KG1 (cell line): Measurements from ENCODE around the gene TNFRSF12A.

Source experiments
- DNase-seq: peaks from one replicate; lab custom pipeline; 2025; lab: John Stamatoyannopoulos, UW

TNFRSF12A gene

GRCh38 chr16:2986623-2987188 is 33.5 kb upstream of the TNFRSF12A start:
- no peak for DNase-seq

- no peak for DNase-seq
Observed at GRCh38 chr16:2987286-2987685, 32.9 kb upstream of the TNFRSF12A start.

DNA sequence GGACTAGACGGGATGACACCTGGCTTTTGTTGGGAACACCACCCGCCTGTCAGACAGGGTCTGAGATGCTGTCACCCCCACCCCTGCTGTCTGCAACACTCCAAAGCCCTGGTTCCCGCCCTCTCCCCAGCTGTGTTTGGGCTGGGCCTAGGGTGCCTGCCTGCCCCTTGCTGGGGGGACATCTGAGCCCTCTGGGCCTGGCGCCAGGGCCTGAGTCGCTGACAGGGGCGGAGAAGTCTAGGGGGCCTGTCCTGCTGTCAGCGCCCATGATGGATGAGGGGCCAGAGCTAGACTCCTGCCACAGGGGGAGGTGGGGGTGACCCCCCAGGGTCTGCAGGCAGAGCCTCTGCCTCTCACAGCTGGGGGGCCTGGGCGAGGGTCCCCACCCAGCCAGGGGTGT is 32.3 kb upstream of the TNFRSF12A start:
- DNase-seq, result no peak

DNA sequence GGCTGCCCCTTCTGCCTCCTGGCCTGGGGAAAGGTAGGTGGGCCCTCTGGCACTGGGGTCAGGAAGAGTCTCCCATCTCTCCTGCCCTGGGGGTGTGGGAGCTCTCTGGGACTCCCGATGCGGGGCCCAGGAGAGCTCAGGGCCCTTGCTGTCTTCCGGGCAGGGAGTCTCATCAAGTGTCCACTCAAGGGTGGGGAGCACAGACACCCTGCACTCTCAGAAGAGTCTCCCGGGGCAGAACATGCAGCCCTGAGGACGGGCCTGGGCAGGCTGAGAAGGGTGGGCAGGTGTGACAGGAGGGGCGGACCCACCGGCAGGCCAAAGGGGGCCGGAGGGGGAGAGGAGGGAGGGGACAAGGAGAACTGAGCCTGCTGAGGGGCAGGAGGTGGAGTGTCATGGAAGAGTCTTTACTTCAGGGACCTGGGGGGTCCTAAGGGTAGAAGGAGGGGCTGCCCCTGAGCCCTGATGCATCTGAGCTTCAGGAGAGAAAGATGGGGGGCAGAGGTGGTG is 31.5 kb upstream of the TNFRSF12A start:
- DNase-seq, result no peak

GRCh38 chr16:2990891-2991290 is 29.3 kb upstream of the TNFRSF12A start:
- no peak for DNase-seq

DNA sequence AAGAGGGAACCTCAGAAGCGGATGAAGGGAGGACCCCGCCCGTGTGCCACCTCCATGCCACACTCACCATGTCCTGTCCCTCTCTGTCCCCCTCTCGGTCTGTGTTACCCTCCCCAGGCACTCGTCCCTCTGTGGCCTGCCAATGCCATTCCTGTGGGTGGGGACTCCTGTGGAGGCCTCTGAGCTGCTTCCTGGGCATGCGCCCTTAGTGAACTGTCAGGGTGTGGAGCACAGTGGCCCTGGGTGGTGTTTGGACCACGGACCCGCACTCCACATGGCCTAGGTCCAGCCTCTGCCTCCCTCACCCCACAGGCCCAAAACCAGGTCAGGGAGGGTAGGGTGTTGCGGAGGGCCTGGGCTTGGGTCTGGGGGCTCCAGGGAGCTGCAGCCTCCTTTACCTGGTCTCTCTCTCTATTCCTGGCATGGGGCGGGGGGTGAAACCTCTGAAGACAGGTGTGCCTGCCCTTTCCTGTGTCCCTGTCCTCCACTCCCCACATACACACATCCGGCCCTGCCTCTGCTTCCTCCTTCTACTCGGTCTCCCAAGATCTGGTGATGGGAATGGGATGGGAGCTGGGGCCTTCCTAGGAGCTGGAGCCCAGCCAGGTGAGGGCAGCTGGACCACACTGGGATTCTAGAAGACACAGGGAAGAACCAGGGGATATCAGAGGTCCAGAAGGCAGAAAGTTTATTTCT is 28.5 kb upstream of the TNFRSF12A start:
- no peak for DNase-seq

DNA sequence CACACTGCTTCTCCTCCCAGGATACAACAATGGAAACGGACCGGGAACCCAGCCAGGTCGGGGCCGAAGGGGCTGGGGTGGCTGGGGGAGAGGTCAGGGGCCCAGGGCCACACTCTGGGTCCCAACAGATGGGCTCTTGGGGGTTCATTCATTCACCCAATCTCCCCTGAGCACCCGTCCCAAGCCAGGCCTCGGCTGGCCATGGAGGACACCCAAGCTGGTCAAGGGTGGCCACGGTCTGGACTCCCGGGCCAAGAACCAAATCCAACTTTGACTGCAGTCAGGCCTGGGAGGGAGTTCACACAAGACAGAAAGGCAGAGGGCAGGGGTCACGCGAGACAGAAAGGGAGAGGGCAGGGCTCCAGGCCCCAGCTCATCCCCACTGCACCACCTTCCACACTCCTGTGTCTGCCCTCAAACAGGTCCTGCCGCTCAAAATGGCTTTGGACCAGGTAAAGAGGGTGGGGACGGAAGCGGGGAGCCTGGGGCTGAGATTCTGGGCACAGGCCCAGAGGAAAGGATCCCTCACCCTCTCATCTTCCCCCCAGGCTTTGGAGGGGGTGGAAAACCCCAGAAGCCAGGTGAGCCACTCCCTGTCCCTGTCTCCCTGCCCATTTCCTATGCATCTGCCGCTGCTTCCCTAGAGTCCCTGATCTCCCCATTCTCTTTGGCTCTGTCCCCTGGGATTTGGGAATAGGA is 27.6 kb upstream of the TNFRSF12A start:
- DNase-seq, result no peak

GRCh38 chr16:2996298-2996697 is 23.9 kb upstream of the TNFRSF12A start:
- no peak for DNase-seq

DNA sequence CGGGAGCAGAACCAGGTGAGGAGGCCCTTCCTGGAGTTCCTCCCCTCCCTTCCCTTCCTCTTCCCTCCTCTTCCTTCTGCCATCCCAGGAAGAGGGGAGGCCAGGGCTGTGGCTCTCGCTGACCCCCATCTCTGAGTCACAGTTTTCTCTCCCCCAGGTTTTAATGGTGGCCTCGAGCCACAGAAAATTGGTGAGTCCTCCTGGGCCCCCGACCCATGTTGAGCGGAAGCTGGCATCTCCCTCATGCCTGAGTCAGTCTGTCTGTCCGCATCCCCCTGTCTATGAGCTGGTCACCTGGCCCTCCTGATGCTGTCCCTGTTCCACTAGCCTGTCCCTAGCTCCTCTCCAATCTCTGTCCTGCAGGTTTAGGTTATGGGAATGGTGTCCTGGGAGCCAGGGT is 20.2 kb upstream of the TNFRSF12A start:
- DNase-seq, result no peak

GRCh38 chr16:3000540-3000939 is 19.6 kb upstream of the TNFRSF12A start:
- no peak for DNase-seq

GRCh38 chr16:3001316-3001715 is 18.9 kb upstream of the TNFRSF12A start:
- DNase-seq, result no peak

DNA sequence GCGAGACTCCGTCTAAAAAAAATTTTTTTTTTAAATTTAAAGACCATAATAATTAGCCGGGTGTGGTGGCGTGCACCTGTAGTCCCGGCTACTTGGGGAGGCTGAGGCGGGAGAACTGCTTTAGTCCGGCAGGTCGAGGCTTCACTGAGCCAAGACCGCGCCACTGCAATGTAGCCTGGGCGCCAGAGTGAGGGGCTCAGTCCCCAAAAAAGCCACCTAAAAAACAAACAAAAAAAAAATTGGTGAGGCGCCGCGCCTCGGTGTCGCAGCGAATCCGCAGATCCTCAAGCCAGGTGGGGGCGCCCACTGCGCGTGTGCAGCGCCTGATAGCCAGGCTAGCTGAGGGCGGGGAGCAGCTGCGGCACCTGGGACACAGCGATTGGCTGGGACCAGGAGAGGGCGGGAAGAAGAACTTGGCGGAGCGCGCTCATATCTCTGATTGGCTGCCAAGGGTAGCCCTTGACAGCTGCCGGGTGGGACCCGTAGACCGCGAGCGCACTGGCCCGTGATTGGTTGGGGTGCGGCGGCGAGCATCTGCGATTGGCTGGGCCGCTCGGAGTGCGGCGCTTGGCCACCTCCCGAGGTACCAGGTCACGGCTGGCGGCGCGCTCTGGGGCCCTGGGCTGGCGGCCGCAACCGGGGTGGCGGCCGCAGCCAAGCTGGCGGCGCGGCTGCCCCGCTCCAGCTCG is 16.4 kb upstream of the TNFRSF12A start:
- peak; percentile 97 for DNase-seq

DNA sequence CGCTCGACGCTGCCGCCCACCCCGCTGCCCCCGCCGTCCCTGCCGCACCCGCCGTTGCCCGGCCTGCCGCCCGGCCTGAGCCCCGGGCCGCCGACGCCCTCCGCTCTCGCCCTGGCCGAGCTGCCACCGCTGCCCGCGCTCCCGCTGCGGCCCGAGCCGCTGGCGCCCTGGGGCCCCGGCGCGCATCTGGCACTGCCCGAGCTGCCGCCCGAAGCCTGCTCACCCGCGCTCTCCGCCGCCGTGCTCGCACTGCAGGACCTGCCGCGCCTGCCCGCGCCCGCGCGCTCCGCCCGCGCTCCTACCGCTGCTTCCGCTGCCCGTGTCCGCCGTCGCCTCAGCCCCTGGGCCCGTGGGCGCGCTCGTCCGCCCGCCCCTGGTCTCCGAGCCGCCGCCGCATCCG is 15.8 kb upstream of the TNFRSF12A start:
- DNase-seq, result no peak

DNA sequence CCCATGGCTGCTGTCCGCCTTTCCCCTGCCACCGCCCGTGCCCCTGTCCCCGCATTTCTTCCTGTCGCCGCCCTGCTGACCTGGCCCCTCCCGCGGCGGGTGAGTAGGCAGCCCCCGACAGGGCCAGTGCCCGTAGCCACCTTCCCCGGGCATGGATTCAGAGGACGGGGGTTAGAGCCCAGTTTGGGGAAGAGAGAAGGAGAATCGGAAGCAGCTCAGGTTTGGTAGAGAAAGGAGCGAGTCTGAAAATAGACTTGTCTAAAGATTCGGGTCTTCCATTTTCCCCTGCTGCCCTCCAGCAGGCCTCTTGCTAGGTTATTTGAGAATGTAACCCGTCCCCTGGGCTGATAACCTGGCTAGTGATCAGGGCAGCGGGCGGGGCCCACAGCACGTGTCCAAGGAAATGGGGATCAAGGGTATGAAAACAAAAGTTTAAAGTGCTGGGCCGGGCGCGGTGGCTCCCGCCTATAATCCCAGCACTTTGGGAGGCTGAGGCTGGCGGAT is 15.3 kb upstream of the TNFRSF12A start:
- DNase-seq, result peak; percentile 18

GRCh38 chr16:3007059-3007956 is 12.9 kb upstream of the TNFRSF12A start:
- peak; percentile 38 for DNase-seq

- peak; percentile 28 for DNase-seq
Observed at GRCh38 chr16:3007957-3008689, 12.0 kb upstream of the TNFRSF12A start.

DNA sequence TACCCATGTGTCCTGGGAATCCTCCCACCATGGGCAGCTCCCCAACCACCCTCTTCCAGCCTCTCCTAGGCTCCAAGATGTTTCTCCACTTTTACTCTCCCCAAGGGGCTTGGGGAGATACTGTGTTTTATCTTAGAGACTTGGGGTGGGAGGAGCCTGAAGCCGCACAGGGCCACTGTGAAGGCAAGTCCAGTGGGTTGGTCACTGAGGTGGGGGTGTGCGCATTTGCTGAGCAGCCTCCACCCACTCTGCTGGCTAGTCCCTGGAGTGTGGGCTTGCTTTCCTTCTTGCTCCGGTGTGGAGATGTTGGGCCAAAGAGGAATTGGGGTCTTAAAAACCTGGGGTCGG is 11.5 kb upstream of the TNFRSF12A start:
- DNase-seq, result no peak

GRCh38 chr16:3009568-3010390 is 10.4 kb upstream of the TNFRSF12A start:
- DNase-seq, result no peak

- no peak for DNase-seq
Observed at GRCh38 chr16:3010510-3010909, 9.7 kb upstream of the TNFRSF12A start.

GRCh38 chr16:3012246-3012645 is 7.9 kb upstream of the TNFRSF12A start:
- no peak for DNase-seq
